Thyroid gland (tissue), 4 donors: ENCODE results near the gene PTPRN2.

Source experiments
- CTCF ChIP-seq, 6 experiments: fragments of 200-600 bp in 3 of 6; fragments of 450-650 bp in 3 of 6; sonication (generic) in 3 of 6; IDR thresholded peaks; one replicate each; pipeline ENCODE4 v1.5.1; 2016 to 2019; ENCODE audit warnings: antibody characterized with exemption in 6 of 6, mild to moderate bottlenecking in 2 of 6, inconsistent platforms in 1 of 6, moderate library complexity in 1 of 6
- POLR2A ChIP-seq, 2 donors: fragments of 450-650 bp; IDR thresholded peaks; one replicate each; pipeline ENCODE4 v1.6.1; 2017; ENCODE audit warnings: antibody characterized with exemption in 2 of 2, mild to moderate bottlenecking in 2 of 2, moderate library complexity in 1 of 2

DNA sequence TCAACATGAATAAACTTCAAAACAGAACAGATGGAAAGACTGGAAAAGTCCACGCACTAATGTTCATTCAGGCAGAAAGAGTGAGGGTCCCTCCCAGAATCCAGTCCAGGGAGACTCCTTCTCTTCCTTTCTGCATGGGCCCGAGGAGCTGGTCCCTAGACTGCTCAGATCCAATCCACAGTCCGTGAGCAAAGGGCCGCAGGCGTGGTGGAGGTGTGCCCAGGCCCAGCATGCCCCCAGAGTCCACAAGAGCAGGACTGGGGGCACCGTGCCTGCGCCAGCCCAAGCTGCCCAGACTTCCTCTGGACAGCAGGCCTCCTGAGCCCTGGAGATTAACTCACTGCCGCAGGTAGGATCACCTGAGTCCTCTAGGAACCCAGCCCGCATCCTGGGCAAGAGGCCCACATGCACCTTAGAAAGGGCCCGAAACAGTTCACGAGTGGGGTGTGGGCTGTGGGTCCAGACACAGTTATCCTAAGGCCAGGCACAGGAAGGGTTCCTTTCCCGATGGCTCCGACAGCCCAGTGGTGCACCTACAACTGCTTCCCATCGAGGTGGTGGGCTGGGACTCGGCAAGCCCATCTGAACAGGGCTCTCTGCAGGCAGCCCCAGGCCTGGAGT lies 719.8 kb downstream of the PTPRN2 start:
- TF ChIP-seq POLR2A (IDR thresholded peaks at IDR 0.05) (no peak), CTCF (IDR thresholded peaks at IDR 0.05) (no peak)
